HG03520 (cell line): ENCODE results near the gene GRK5.
A peak's percentile ranks its signal among the peaks of the same experiment; 100 is the strongest.

Experiments
- ATAC-seq: cut with Tn5 transposase; IDR thresholded peaks from one replicate; pipeline ENCODE4 v1.9.1; 2021; ENCODE audit warnings: mild to moderate bottlenecking, moderate library complexity; ENCODE audit not compliant: unreplicated experiment

Gene GRK5

DNA sequence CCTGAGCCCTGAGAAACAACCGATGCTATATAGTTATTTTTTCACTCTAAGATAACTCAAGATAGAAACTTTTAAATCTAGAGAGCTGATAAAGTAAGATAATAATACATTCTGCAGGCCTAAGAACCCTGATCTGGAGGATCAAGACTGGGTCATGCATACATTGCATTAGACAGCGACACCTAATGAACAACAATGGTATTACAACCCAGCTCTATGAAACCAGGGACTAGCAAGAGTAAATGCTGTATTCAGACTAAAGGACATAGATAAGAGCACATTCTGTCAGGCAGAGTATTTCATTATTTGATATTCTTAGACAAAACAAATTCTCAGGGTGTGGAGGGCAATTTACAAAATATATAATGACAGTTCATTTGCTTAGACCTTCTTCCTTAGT lies 148.6 kb downstream of the GRK5 start:
- no peak for ATAC-seq

DNA sequence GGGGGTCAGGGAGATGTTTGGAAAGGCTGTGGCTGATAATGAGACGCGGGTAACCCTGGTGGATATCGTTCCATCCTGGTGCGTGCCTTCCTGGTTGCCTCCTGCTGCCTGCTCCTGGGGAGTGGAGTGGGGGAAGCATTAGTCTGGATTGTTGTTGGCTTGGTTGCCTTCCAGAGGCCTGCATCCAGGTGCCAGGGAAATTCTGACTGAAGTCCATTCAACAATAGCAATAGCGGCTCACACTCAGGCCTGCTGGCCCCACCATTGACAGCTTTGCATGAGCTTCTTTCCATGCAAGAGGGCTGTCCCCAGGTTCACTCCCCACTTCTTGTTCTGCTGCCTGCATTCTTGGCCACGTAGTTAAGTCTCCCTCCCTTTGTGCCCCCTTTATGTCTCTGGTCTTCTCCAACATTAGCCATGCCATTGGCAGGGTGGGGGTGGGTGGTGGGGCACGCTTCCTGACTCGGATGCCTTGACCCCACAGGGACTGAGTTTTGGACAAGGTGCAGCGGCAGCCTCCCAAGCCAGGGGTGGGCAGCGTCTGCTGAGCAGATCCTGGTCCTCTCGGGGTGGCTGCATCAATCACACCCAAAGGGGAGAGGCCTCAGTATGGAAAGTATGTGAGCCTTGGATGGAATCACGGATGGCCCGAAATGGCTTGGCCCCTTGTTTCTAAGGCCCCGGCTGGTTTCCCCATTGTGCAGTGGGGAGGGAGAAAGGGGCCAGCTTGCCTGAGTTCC lies 150.2 kb downstream of the GRK5 start:
- ATAC-seq: no peak

DNA sequence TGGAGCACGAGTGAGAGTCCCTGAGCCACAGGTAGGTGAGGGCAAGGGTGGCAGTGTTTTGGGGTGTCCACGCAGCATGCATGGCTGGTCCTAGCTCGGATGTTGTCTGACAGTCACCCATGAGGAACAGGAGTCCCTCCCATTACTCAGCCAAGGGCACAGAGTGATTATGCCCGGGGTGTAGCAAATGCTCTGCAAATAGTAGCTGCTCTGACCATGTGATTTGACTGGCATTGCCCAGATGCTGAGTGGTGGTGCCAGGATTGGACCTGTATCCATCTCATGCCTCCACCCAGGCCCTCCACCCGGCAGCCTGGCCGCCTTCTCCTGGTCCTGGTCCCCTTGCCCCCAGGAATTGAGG lies 150.8 kb downstream of the GRK5 start:
- no peak for ATAC-seq

DNA sequence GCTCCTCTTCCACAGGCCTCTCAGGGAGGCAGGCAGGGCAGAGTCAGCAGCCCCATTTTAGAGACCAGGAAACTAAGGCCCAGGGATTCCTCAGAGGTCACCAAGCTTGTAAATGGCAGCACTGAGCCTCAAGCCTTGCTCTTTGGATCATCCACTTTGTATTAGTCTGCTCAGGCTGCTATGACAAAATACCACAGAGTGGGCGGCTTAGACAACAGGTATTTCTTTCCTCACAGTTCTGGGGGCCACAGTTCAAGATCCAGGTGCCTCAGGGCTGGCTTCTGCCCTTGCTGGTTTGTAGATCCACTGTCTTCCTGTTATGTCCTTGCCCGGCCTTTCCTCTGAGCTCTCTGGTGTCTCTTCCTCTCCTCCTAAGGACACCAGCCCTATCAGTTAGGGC lies 151.2 kb downstream of the GRK5 start:
- ATAC-seq: no peak

DNA sequence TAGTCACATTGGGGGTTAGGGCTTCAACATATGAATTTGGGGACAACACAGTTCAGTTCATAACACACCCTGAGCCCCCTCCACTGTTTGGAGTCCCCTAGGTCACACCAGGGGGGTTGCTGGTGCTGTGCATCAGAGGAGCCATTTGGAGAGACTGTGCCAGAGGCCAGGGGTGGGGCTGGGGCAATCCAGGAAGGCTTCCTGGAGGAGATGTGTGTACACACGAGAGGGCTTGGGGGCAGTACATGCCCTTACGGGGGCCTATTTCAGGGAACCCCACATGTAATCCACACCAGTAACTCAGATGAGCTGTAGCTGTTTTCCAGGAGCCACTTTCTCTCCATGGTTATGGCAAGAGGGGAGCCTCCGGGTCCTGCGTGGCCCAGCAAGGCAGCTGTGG lies 151.7 kb downstream of the GRK5 start:
- ATAC-seq: no peak

DNA sequence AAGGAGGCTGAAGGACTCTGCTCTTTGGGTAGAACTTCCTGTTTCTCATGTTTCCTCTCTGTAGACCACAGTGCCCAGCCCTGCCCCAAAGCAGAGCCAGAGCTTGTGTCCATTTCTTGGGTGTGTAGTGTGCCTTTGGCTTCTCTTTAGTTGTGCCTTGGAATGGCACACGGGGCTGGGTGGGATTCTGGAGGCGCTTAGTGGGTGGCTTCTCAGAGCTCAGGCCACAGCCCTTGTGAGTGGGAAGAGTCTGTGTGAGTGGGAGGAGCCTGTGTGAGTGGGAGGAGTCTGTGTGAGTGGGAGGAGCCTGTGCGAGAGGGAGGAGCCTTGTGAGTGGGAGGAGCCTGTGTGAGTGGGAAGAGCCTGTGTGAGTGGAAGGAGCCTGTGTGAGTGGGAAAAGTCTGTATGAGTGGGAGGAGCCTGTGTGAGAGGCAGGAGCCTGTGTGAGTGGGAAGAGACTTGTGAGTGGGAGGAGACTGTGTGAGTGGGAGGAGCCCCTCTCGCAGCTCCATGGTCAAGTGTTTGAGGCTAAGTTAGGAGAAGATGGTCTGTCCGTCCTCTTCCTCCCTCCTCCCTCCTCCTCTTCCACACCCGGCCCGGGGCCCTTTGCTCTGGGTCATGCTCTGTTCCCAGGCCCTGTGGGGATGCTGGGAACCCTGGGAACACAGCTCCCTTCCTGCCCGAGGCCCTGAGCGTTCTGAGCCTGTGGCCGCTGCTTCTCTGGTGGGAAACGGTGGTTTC lies 153.0 kb downstream of the GRK5 start:
- ATAC-seq: no peak

DNA sequence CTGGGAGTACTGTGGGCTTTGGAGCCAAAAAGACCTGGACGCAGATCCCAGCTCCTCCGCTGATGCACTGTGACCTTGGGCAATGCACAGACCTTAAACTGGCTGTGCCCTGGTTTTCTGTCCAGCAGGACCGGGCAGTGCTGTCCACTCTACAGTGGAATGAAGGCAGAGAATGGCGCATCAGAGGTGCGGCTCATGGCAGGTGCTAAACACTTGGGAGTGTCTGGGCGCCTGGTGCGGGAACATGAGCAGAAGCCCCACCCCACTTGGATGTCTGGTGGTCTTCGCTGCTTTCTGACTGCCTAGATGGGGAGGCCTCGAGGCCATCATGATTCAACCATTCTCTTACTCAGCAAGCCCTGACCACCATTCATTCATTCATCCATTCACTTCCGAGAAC lies 153.7 kb downstream of the GRK5 start:
- ATAC-seq: no peak

DNA sequence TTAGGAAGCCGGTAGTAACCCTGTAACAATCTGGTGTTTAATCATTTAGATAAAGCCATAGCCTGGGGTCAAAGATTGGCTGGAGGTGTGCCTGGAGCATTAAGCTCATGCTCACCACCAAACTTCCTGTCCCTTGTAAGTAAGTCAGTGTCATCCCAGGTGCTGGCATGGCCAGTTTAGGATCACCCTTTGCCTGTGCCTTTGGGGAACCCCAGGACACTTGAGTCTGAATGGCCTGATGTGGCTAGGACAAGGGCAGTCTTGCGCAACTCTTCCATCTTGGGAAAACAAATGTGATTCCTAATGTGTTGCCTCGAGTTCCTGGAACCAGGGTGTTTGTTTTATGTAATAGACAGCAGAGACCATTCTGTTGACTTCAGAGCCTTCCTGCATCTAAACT lies 154.8 kb downstream of the GRK5 start:
- ATAC-seq: no peak

DNA sequence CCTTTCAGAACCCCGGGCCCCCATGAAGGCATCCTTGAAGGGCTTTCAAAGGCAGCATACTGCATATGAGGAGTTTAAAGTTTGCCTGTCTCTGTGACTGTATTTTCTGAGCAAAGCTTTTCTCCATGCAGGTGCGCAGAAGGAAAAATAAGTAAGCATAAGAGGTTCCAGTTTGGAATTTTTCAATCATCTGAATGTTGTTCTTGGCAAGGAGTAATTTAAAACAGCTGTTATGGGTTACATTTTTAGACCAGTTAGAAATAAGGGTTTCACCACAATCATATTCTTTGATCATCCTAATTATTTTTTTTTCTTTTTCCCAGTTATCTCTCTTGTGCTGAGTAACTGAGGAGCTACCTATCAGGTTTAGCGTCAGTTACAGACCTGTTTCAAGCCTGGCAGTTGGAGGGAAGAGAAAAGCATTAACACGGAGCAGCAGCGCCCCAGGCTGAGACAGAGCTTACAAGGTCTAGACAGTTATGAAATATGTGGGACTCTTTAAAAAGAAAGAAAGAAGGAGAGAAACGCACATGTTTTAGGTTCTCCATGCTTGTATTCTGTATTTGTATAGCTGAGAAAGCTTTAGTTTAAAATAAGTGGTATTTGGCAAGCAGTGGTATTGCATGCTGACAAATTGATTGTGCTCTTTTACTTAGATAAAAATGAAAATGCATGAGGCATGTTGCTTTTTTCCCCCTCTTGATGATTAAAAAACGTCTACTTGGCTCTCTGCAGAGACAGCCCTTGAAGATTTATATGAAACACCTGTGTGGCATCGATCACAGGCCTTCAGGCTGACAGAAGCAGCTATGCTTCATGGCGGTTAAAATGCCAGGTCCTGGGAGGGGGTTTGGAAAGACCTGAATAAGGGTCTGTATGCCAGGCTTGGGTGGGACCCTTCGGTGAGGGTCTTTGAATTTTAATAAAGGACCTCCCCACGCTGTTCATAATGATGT lies 157.6 kb downstream of the GRK5 start:
- no peak for ATAC-seq

DNA sequence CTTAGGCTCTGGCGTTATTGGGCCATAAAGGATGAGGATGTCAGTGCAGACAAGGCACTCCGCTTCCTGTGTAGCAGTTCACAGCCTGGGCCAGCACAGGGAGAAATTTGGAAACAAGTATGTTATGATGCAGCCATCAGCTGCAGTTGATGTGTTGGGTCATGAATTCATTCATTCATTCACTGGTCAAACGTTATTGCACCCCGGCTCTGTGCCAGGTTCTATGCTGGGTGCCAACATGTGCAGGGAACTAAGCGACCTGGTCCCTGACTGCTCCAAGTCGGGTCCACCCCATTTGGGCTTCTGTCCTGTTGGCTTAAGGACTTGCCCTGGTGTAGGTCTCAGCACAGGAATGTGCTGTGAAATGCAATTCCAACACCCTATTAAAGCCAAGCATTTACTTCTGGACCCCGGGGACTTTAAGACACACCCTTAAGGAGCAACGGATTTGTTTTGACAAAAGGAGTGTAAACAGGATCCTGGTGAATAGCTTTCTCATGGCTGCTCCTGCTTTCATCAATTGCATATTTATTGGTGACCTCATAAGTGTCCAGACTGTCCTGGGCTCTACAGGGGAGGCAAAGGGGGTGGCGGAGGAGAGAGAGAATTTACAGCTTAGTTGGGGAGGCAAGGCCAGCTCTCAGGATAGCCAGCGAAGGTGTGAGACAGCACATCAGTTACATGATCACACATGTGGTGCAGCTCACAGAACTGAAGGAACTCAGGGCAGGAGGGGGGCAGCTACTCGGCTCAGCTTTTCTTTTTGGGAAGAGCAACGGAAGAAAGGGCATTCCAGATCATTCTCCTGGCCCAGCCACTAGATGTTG lies 158.6 kb downstream of the GRK5 start:
- no peak for ATAC-seq

DNA sequence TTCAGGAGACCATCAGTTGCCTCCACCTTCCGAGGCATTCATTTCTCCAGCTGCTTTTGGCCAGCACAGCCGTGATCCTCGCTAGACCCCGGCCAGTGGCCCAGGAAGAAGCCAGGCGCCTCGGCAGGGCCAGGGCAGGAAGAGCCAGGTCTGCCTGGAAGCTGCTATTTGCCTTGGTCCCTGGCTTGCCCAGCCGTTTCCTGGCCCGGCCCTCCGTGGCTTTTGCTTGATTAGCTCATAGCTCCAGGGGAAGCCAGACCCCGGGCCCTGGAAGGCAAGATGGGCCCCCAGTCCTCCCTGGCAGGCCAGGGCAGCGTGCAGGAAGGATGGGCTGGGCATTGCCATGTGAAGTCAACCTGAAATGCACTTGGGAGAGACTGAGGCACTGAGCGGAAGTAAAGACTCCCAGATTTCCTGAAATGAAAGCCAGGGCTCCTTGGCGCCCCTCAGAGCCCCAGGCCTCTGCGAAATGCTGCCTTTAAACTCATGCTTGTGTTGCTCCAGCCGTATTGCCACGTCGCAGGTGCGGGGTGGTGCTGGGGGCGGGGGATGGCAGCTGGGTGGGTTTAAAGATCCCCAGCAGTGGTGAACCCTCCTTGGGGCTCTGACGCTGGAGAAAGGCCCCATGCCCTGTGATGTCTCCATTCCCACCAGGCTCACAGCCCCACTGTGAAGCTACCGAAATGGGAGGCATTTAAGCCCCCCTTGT lies 160.6 kb downstream of the GRK5 start:
- ATAC-seq: no peak

DNA sequence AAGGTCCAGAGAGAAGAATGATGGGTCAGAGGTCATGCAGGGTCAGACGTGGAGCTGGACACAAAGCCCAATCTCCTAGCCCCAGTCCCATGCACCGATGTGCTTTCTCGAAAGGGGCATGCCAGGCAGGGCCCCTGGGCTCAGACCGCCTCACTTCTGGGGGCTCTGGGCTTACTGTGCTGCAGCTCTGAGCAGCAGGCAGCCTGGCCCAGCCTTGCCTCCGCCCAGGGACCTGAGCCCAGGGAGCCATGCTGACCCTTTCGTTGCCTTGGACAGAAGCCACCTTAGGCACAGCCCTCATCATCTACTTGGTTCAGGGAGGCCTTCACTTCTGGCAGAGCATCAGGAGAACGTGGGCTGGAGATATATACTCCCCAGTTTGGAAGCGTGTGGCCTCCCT lies 161.2 kb downstream of the GRK5 start:
- ATAC-seq: no peak

DNA sequence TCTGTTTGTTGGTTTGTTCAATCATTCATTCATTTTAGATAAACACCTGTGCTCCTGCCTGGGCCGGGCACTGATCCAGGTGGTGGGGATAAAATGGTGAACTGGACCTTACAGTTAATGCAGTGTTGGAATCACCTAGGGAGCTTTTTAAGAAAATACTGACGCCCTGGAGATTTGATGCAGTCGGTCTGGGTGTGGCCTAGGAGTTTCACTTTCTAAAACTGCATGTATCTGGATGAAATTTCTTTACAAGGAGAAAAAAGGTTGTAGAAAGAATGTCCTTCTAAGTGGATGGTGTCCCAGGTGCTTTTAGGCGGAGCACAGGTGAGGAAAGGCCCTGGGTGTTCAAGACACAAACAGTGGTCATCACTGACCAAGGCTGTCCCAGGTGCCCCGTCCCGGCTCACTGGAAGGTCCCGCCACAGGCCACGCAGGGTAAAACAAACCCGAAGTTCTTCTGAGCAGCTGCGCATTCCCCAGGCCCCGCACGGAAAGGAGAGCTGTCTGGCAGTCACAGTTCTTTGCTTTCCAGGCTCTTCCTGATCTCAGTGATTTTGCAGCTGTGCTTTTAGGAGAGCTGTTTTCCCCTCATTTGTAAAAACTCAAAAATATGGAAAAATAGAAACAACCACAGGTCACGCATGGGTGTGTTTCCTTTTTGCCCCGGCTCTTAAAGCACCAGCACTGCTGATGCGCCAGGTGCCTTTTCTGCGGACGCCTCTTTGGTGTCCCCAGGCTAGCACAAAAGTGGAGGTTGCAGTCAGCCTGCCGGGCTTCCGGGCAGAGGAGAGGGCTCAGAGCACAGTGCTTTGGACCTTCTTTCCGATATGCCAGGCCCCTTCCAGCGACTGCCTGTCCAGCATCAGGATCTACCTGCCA lies 161.9 kb downstream of the GRK5 start:
- peak; percentile 67 for ATAC-seq

DNA sequence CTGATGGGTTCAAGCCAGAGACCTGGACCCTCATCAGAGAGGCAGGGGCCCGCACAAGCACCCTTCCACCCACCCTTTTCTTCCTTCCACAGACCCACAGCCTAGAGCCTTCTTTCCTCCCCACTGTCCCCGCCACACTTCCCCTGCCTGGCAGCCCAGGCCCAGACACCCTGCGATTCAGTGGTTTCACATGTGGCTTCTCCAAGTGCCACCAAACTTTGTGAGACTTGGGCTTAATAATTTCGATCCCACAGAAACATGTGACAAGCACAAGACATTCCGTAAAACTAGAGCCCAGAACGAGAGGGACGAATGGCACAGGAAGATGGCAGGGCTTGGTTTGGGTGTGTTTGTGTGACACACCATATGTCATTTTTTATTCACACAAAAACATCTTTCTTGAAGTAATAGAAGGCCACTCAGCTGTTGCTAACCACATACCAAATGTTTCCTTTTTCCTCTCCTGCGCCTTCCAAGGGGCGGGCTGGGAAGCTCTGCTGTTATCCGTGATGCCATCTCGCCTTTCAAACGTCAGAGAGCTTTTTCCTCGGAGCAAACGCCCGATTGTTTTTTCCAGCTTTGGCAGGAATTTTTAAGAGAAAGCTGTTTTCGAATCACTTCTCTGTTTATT lies 162.9 kb downstream of the GRK5 start:
- ATAC-seq: no peak

DNA sequence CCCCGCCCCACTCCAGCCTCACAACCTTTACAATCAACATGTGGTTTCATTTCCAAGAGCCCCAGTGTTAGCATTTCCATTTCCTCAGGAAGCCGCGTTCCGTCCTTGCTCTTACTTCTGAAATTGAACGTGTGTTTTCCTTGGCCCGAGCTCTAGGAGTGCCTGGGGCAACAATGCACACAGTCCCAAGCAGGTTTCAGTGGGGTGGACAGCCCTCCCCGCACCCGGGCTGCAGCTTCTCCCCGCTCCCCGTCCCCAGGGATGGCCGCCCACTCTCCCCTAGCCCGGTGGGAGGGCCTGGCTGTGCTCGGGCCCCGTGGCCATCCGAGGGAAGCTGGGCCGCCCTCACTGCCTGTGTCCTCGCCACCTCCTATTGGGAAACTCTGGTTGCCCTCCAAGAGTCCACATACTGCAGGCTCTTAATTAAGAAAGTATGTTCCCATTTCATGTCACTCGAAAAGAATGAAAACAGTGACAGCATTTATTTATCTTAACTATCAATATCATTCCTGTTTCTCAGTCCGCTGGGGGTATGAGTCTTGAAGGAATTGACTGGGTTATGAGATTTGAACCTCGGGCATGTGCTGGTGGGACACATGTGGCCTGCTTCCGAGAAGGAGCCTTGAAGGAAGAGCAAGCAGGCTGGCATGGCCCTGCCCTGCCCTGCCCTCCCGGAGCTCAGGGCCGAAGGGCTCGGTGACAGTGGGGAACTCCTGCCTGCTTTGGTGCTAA lies 163.8 kb downstream of the GRK5 start:
- no peak for ATAC-seq

DNA sequence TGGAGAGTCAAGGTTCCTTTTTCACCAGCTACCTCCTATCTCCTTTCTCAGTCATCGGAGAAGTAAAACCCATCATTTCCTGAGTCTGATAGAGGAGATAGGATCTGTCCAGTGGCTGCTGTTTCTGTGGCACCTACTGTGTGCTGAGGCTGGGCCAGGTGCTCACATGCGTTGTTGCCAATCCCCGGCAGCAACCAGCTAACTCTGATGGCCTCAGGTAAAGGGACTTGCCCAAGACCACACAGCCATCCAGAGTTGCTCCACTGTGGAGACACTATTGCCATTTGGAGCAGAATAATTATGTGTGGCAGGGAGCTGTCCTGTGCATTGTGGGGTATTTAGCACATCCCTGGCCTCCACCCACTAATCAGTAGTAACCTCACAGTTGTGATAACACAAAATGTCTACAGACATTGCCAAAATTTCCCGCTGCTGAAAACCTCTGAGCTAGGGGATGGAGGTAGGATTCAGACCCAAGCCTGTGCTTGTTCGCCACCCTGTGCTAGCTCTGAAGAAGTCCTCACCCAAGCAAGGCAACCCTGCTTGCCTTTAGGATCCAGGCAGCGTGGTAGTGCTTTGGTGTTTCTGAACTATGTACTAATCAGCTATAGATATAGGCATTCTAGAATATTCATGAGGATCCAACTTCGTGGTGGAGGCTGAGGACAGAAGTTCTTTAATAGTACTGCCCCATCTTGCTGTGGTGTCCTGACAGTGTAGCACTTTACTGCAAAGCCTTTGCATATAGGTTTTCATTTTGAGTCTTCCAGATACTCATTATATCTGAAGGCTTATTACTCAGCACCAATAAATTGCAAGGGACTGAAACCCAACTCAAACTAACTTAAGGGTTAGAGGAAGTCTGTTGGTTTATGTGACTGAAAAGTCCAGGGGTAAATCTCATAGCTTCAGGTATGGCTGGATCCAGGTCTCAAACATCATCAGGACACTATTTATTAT lies 164.6 kb downstream of the GRK5 start:
- no peak for ATAC-seq
